NB4 (cell line): ENCODE data around the gene CFAP74.

Source experiments
- DNase-seq: peaks from one replicate; pipeline ENCODE4 v3.0.0; 2010; ENCODE audit warnings: low read depth
- H3K4me3 ChIP-seq: one replicate; pipeline ENCODE4 v1.5.1; 2011; ENCODE audit warnings: mild to moderate bottlenecking, low read depth, low read length, moderate library complexity
- CTCF ChIP-seq: IDR thresholded peaks from one replicate; pipeline ENCODE4 v1.5.1; 2012; ENCODE audit warnings: low read depth, low read length
- MAX ChIP-seq: IDR thresholded peaks from 2 replicates; pipeline ENCODE4 v1.6.1; 2011; ENCODE audit warnings: low read depth, low read length
- MYC ChIP-seq: IDR thresholded peaks from 2 replicates; pipeline ENCODE4 v1.6.1; 2011; ENCODE audit warnings: low read depth, low read length
- POLR2A ChIP-seq: IDR thresholded peaks from 2 replicates; pipeline ENCODE4 v1.6.1; 2011; ENCODE audit warnings: mild to moderate bottlenecking; ENCODE audit not compliant: insufficient read length; ENCODE audit errors: extremely low read depth

CFAP74 gene

GRCh38 chr1:1908506-1908791 lies 95.1 kb downstream of the CFAP74 start:
- TF ChIP-seq MYC (no peak), POLR2A (no peak), CTCF (no peak), MAX (no peak)
- no peak for DNase-seq
- H3K4me3 ChIP-seq = peak overlapping the region; percentile 62

- DNase-seq = peak; percentile 50
- H3K4me3 ChIP-seq = no peak overlapping the region
- TF ChIP-seq MAX (no peak), CTCF (no peak), POLR2A (no peak), MYC (no peak)
These were observed 96.4 kb downstream of the CFAP74 start for GRCh38 chr1:1907098-1907736.

- no peak overlapping the region for H3K4me3 ChIP-seq
- TF ChIP-seq POLR2A = no peak
- TF ChIP-seq MYC = peak; percentile 72
- TF ChIP-seq MAX = peak; percentile 73
- TF ChIP-seq CTCF = peak; percentile 89
- DNase-seq = peak; percentile 78
These were observed 97.1 kb downstream of the CFAP74 start for GRCh38 chr1:1906185-1907097.

- TF ChIP-seq MYC = no peak
- TF ChIP-seq CTCF = no peak
- TF ChIP-seq POLR2A = no peak
- TF ChIP-seq MAX = no peak
- DNase-seq = no peak
- H3K4me3 ChIP-seq = no peak overlapping the region
These were observed 100.4 kb downstream of the CFAP74 start for GRCh38 chr1:1903224-1903623.

GRCh38 chr1:1901641-1902294 lies 101.8 kb downstream of the CFAP74 start:
- H3K4me3 ChIP-seq = no peak overlapping the region
- no peak for DNase-seq
- TF ChIP-seq POLR2A = no peak
- TF ChIP-seq CTCF = no peak
- no peak for TF ChIP-seq MYC
- no peak for TF ChIP-seq MAX
